ENCODE measurements around the gene PSPN.
"Not testable (repeated sequence)": the region's sequence is repeated elsewhere in the genome, so short reads cannot be mapped to it uniquely, and the experiment has no call there.

The PSPN gene

DNA sequence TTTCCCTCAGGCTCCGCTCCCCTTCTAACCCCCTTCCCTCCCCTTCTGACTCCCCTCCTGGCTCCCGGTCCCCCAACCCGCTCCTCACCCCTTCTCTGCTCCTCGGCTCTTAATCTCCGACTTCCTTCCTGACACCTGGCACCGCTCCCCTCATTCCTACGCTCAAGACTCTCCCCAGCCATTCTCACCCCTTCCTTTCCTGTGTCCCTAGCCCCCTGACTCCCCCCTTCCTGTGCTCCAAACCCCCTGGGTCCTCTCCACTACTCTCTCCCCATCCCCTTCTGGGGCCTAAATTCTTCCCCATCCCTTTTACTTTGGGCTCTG is 13.7 kb downstream of the PSPN start:
- peak overlapping the region; percentile 82 for H3K9ac ChIP-seq
- peaks cover 20% of the 10 kb centered on the region; the same call in 1 of the 2 replicates for H3K79me2 ChIP-seq (ENCODE audit: insufficient read depth, low read depth)
- peaks cover 6% of the 10 kb centered on the region; the same call in 1 of the 2 replicates for H3K27me3 ChIP-seq (ENCODE audit: insufficient read depth, low read depth)
- H4K20me1 ChIP-seq (ENCODE audit: insufficient read depth), result no peaks in the 10 kb centered on the region
- peak overlapping the region; percentile 77 for H2AFZ ChIP-seq (ENCODE audit: low read depth)
- H3K4me3 ChIP-seq (IDR thresholded peaks at IDR 0.05; ENCODE audit: insufficient read depth, low read depth, low read length), result no peak overlapping the region
- peak overlapping the region; percentile 36; the same call in 1 of the 2 replicates for H3K27ac ChIP-seq
- TF ChIP-seq, protein P1, sequence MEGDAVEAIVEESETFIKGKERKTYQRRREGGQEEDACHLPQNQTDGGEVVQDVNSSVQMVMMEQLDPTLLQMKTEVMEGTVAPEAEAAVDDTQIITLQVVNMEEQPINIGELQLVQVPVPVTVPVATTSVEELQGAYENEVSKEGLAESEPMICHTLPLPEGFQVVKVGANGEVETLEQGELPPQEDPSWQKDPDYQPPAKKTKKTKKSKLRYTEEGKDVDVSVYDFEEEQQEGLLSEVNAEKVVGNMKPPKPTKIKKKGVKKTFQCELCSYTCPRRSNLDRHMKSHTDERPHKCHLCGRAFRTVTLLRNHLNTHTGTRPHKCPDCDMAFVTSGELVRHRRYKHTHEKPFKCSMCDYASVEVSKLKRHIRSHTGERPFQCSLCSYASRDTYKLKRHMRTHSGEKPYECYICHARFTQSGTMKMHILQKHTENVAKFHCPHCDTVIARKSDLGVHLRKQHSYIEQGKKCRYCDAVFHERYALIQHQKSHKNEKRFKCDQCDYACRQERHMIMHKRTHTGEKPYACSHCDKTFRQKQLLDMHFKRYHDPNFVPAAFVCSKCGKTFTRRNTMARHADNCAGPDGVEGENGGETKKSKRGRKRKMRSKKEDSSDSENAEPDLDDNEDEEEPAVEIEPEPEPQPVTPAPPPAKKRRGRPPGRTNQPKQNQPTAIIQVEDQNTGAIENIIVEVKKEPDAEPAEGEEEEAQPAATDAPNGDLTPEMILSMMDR (conservative IDR thresholded peaks at IDR 0.05; ENCODE audit: low read depth, low read length), result no peak
- H3K4me2 ChIP-seq, result peak overlapping the region; percentile 94
- H3K4me1 ChIP-seq (ENCODE audit: low read depth, poor library complexity, severe bottlenecking), result peaks cover 12% of the 10 kb centered on the region
- H3K36me3 ChIP-seq (ENCODE audit: insufficient read depth), result no peaks in the 10 kb centered on the region

DNA sequence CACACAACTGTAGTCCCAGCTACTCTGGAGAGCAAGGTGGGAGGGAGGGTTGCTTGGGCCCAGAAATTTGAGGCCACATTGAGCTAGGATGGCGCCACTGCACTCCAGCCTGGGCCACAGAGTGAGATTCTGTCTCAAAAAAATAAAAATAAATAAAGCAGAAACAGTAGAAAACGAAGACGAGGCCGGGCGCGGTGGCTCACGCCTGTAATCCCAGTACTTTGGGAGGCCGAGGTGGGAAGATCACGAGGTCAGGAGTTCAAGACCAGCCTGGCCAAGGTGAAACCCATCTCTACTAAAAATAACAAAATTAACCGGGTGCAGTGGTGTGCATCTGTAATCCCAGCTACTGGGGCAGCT is 14.9 kb downstream of the PSPN start:
- peaks cover 20% of the 10 kb centered on the region; the same call in 1 of the 2 replicates for H3K79me2 ChIP-seq (ENCODE audit: insufficient read depth, low read depth)
- H3K27ac ChIP-seq; H3K4me3 ChIP-seq (IDR thresholded peaks at IDR 0.05; ENCODE audit: insufficient read depth, low read depth, low read length); H3K36me3 ChIP-seq (ENCODE audit: insufficient read depth); H3K27me3 ChIP-seq (ENCODE audit: insufficient read depth, low read depth); H4K20me1 ChIP-seq (ENCODE audit: insufficient read depth): not testable (repeated sequence)
- peaks cover 12% of the 10 kb centered on the region for H3K4me1 ChIP-seq (ENCODE audit: low read depth, poor library complexity, severe bottlenecking)
- peak overlapping the region; percentile 2; the same call in 1 of the 2 replicates for H3K4me2 ChIP-seq
- H3K9ac ChIP-seq, result peak overlapping the region; percentile 82; the same call in 1 of the 2 replicates
- peak overlapping the region; percentile 77 for H2AFZ ChIP-seq (ENCODE audit: low read depth)

DNA sequence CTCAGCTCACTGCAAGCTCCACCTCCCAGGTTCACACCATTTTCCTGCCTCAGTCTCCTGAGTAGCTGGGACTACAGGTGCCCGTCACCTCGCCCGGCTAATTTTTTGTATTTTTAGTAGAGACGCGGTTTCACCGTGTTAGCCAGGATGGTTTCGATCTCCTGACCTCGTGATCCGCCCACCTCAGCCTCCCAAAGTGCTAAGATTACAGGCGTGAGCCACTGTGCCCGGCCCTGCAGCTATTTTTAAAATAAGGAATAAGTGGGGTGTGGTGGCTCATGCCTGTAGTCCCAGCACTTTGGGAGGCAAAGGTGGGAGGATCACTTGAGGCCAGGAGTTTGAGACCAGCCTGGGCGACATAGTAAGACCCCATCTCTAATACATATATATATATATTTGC is 15.3 kb downstream of the PSPN start:
- H3K9ac ChIP-seq; H3K4me2 ChIP-seq; H3K36me3 ChIP-seq (ENCODE audit: insufficient read depth); H3K4me3 ChIP-seq (IDR thresholded peaks at IDR 0.05; ENCODE audit: insufficient read depth, low read depth, low read length); H3K27me3 ChIP-seq (ENCODE audit: insufficient read depth, low read depth); H3K27ac ChIP-seq; H4K20me1 ChIP-seq (ENCODE audit: insufficient read depth): not testable (repeated sequence)
- Histone ChIP-seq H3K79me2 (ENCODE audit: insufficient read depth, low read depth) (peaks cover 20% of the 10 kb centered on the region; the same call in 1 of the 2 replicates), H2AFZ (ENCODE audit: low read depth) (peak overlapping the region; percentile 77; the same call in 1 of the 2 replicates), H3K4me1 (ENCODE audit: low read depth, poor library complexity, severe bottlenecking) (peaks cover 12% of the 10 kb centered on the region)

DNA sequence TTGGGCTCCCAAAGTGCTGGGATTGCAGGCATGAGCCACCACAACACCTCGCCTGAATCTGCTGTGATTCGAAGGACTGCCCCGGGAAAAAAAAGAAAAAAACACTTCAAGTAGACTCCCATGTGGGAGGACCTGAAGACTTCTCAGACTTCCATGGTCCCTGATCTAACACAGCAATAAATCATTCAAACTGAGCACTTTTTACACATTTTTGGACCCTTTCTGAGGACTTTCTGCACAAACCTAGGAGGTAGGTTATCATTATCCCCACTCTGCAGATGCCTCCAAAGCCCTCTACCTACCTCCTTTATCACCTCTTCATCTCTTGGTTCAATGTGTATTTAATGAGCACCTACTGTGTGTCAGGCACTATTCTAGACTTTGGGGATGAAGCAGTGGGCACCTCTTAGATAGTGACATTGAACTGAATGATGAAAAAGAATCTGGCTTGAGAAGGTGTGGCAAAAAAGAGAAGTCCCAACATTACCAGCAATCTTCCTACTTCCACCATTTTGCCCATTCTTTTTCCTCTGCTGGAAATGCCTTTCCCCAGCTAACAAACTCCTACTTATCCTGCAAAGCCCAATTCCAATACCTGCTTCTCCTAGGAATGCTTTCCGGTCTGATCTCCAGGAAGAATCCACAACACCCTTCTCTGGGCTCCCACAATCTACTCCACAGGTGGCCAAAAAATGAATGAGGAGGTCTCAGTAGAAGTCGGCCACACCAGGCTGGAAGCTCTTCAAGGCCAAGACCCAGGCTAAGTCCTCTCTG is 16.0 kb downstream of the PSPN start:
- Histone ChIP-seq H3K4me2 (no peak overlapping the region), H3K36me3 (ENCODE audit: insufficient read depth) (no peaks in the 10 kb centered on the region), H3K4me1 (ENCODE audit: low read depth, poor library complexity, severe bottlenecking) (peaks cover 12% of the 10 kb centered on the region), H2AFZ (ENCODE audit: low read depth) (no peak overlapping the region), H3K27ac (no peak overlapping the region), H4K20me1 (ENCODE audit: insufficient read depth) (no peaks in the 10 kb centered on the region), H3K4me3 (IDR thresholded peaks at IDR 0.05; ENCODE audit: insufficient read depth, low read depth, low read length) (no peak overlapping the region), H3K9ac (no peak overlapping the region), H3K27me3 (ENCODE audit: insufficient read depth, low read depth) (peaks cover 6% of the 10 kb centered on the region; the same call in 1 of the 2 replicates), H3K79me2 (ENCODE audit: insufficient read depth, low read depth) (peaks cover 20% of the 10 kb centered on the region; the same call in 1 of the 2 replicates)
- TF ChIP-seq, protein P1 (conservative IDR thresholded peaks at IDR 0.05; ENCODE audit: low read depth, low read length), result no peak

DNA sequence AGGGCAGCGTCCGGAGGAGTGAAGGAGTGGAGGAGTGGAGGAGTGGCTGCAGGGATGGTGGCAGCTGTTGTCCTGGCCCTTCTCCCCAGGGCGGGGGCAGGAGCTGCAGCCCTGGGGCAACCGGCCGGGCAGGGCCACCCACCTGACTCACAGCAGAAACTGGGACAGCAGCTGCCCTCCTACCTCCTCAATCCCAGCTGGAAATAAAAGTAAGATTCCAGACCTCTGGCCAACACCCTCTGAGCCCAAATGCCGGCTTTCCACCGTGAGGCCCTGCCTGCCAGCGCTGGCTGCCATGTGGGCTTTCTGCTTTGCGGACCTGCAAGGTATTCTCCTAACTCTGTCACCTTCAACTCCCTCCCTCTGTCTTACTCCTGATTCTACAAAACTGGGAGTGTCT is 17.7 kb downstream of the PSPN start:
- no peak overlapping the region for H3K27ac ChIP-seq
- H3K36me3 ChIP-seq (ENCODE audit: insufficient read depth), result no peaks in the 10 kb centered on the region
- peaks cover 12% of the 10 kb centered on the region; the same call in 1 of the 2 replicates for H3K79me2 ChIP-seq (ENCODE audit: insufficient read depth, low read depth)
- no peak overlapping the region for H2AFZ ChIP-seq (ENCODE audit: low read depth)
- no peak overlapping the region for H3K9ac ChIP-seq
- no peak overlapping the region for H3K4me2 ChIP-seq
- H3K27me3 ChIP-seq (ENCODE audit: insufficient read depth, low read depth), result peaks cover 6% of the 10 kb centered on the region; the same call in 1 of the 2 replicates
- H3K4me3 ChIP-seq (IDR thresholded peaks at IDR 0.05; ENCODE audit: insufficient read depth, low read depth, low read length), result no peak overlapping the region
- no peaks in the 10 kb centered on the region for H4K20me1 ChIP-seq (ENCODE audit: insufficient read depth)
- TF ChIP-seq, protein P1 (conservative IDR thresholded peaks at IDR 0.05; ENCODE audit: low read depth, low read length), result no peak
- H3K4me1 ChIP-seq (ENCODE audit: low read depth, poor library complexity, severe bottlenecking), result peaks cover 10% of the 10 kb centered on the region
